Neural progenitor cell (in vitro differentiated cells): ENCODE results near the gene FANCC.

Experiments
- EZH2 ChIP-seq: fragments of 200-600 bp; sonication (generic); IDR thresholded peaks from 2 replicates; pipeline ENCODE4 v1.6.1; 2017; ENCODE audit warnings: antibody characterized with exemption, mild to moderate bottlenecking, moderate library complexity
- EZH2phosphoT487 ChIP-seq: fragments of 200-600 bp; sonication (generic); IDR thresholded peaks from 2 replicates; pipeline ENCODE4 v1.6.1; 2017; ENCODE audit warnings: antibody characterized with exemption
- TF ChIP-seq, protein P1 (sequence below): fragments of 200-600 bp; sonication (generic); IDR thresholded peaks from 2 replicates; pipeline ENCODE4 v1.5.1; 2017; ENCODE audit warnings: antibody characterized with exemption, mild to moderate bottlenecking

DNA sequence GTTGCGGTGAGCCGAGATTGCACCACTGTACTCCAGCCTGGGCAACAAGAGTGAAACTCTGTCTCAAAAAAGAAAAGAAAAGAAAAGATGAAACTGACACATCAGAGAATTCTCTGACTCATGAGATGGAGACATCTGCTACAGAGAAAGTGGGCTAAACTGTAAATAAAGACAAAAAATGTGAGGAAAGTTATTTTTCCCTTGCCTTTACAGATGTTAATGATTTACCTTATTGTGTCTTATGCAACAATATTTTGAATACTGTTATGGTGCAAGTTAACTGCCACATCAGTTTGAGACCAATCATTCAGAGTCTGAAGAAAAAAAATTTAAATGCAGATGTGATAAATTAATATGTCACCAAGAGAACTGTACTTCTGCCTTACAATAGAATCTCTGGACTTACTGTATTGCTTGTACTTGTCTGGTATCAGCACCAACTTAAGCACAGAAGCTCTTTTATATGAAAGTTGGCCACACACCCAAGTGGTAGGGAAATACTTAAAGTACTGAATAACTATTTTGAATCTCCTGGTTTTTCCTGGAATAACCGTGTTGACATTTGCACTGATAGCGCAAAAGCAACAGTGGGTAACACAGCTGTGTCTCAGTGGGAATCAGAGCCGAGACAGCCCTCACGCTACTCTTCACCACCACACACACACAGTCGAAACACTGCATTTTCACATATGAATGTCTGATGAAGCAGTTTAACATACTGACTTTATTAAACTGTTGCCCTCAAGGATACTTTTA is 169.9 kb downstream of the FANCC start:
- TF ChIP-seq, protein P1, sequence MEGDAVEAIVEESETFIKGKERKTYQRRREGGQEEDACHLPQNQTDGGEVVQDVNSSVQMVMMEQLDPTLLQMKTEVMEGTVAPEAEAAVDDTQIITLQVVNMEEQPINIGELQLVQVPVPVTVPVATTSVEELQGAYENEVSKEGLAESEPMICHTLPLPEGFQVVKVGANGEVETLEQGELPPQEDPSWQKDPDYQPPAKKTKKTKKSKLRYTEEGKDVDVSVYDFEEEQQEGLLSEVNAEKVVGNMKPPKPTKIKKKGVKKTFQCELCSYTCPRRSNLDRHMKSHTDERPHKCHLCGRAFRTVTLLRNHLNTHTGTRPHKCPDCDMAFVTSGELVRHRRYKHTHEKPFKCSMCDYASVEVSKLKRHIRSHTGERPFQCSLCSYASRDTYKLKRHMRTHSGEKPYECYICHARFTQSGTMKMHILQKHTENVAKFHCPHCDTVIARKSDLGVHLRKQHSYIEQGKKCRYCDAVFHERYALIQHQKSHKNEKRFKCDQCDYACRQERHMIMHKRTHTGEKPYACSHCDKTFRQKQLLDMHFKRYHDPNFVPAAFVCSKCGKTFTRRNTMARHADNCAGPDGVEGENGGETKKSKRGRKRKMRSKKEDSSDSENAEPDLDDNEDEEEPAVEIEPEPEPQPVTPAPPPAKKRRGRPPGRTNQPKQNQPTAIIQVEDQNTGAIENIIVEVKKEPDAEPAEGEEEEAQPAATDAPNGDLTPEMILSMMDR = no peak
- TF ChIP-seq EZH2phosphoT487 = no peak
- TF ChIP-seq EZH2 = no peak
